ENCODE measurements around the gene LIMS2.

The LIMS2 gene

DNA sequence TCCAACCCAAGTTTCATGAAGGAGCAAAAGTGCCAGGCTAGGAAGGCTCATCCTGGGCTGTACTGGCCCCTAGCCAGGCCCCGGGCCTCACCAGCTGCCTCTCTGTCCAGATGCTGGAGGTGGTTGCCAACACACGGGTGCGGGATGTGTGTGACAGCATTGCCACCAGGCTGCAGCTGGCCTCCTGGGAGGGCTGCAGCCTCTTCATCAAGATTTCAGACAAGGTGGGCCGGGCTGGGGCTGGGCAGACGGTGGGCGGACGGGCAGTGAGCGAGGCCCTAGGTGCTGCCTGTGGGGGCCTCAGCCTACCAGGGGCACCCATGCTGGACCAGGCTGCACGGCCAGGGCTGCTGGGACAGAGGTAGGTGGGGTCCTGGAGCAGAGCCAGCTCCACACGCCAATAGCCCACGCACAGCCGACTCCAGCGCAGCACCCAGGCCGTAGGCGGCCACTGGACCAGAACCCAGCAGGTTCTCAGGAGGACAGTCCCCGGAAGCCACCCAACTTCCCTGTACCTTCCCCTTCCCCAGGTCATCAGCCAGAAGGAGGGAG, 41.2 kb downstream of the LIMS2 start:
- DNase-seq (ENCODE audit: low read depth in 3 of 3), result no peak

DNA sequence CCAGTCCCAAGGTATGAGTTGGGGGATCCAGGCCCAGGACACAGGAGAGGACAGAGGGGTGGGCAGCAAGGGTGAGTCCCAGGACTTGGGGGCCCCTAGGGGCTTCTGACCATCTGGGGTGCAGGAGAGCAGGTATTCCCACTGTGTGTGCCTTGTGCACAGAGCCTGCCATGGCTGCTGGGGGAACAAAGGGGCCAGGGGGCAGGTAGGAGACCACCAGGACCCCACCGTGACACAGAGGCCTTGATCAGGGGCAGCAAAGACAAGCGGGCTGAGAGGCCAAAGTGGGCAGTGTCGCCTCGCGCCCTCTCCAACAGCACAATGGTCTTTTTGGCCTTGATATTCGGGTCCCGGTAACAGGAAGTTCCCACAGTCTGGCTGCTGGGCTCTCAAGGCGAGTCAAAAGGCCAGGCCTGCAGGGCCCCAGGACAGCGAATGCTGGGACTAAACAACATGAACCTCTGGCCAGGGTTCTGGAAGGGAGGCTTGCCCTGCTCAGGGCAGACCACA, 41.7 kb downstream of the LIMS2 start:
- DNase-seq (ENCODE audit: low read depth in 3 of 3), result no peak

DNA sequence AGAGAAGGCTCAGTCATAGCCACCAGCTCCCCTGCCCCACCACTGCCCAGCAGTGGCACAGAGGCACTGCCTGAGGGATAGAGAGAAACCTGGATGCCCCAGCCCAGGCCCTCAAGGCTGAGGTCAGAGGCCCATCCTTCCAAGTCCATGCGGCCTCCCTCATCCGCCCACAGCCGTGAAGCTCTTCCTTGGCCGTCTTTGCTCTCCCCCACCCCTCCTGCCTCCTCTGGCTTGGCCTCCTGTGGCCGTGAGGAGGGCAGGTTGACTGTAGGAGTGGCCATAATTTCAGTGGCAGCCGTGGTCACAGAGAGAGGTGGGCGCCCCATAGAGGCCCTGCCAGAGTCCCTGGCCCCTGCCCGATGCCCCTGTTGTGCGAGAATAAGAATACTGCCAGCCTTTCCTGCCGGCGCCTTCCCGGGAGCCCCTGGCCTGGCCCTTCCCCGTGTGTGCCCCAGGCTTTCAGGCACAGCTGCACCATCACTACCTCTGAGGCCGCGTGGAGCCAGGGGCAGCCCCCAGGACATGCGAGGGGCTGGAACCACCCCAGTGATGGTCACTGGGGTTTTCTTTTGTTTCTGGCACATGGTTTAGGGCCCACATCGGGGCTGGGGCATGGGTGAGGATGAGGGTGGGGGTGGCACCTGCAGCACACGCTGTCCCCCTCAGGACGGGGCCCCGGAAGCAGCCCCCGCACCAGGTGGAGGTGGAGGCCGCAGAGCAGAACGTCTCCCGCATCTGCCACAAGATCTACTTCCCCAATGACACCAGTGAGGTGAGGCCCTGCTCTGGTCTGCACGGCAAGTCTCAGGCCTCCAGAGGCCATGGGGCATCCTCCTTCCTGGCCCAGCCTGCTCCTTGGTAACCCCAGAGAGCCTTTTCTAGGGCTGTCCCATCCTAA, 42.5 kb downstream of the LIMS2 start:
- DNase-seq (ENCODE audit: low read depth in 3 of 3), result no peak

DNA sequence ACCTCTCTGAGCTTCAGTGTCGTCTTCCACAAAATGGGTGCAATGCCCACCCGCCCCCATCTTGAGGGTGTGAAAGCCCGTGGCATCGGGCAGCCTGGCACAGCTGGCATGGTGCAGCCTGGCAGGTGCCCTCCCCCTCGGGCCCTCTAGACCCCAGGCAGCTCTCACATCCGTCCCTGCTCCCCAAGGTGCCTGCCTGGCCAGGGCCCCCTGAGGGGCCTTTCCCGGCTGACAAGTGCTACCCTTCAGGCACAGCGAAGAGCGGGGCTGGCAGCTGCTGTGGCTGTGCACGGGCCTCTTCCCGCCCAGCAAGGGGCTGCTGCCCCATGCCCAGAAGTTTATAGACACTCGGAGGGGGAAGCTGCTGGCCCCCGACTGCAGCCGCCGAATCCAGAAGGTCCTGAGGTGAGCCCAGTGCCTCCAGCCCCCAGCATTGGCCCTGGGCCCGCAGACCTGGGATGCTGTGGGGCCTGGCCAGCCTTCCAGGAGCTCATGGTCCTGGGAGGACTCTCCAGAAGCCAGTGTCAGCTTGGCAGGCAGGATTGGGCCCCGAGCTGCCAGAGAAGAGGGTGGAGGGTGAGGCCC, 43.2 kb downstream of the LIMS2 start:
- no peak for DNase-seq (ENCODE audit: low read depth in 3 of 3)

DNA sequence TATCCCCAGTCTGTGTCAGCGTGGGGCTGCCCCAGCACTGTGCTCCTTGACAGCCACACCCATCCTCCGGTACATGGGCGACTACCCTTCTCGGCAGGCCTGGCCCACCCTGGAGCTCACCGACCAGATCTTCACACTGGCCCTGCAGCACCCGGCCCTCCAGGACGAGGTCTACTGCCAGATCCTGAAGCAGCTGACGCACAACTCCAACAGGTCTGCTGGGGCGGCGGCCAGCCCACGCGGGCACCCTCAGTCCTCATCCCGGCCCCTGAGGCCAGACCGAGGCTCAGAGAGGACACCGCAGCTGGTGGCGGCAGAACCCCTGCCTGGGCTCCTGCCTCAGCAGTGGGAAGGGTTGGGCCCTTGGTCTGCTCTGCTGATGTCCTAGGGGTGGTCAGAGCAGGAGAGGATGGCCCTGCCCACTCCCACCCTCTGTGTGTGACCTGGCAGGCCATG, 43.8 kb downstream of the LIMS2 start:
- no peak for DNase-seq (ENCODE audit: low read depth in 3 of 3)

DNA sequence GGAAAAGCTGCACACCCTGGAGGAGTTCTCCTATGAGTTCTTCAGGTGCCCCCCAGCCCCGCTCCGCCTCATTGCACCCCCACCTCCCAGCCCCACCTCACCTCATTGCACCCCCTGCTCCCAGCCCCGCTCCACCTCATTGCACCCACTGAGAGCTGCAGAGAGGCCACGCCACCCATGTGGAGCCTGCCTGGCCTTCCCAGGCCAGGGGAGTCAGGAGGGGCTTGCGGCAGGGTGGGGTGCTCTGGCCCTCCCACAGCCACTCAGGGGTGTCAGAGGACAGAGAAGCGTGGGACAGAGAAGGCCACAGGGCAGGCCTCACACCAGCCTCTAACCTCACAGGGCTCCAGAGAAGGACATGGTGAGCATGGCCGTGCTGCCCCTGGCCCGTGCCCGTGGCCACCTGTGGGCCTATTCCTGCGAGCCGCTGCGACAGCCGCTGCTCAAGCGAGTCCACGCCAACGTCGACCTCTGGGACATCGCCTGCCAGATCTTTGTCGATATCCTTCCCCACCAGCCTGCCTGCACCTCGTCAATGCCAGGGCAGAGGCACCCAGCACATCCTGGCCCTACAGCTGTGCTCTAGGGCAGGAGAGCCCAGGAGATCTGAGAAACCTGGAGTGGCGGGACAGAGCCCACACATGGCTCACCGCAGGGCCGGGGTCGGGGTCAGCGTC, 44.3 kb downstream of the LIMS2 start:
- DNase-seq (ENCODE audit: low read depth in 3 of 3), result no peak

DNA sequence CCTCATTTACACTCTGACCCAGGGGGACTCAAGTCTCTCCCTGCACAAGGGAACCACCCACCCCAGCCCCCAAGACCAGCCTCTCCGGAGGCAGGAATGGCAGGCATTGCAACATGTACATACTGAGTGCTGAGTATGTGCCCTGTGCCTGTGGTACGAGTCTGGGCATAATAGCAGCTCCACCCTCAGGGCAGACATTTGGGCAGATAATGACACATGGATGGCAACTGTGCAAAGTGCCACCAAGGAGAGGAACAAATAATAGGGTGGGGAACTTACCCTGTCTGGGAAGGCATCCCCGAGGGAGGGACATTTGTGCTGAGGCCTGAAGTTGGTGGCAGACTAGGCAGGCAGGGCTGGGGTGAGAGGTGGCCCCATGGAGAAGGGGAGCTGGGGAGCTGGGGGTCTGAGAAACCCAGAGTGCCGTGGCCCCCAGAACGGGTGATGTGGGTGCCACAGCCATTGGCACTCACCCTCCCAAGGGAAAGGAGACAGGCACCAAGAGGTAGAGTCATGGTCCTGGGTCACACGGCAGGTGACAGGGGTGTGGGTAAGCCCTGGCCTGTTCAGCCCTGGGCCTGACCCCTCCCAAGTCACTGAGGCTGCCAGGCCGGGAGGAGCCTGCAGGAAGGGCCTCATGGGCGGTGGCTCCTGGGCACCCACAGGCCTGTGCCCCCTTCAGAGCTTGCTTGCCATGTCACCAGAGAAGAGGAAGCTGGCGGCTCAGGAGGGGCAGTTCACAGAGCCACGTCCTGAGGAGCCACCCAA, 45.0 kb downstream of the LIMS2 start:
- no peak for DNase-seq (ENCODE audit: low read depth in 3 of 3)

DNA sequence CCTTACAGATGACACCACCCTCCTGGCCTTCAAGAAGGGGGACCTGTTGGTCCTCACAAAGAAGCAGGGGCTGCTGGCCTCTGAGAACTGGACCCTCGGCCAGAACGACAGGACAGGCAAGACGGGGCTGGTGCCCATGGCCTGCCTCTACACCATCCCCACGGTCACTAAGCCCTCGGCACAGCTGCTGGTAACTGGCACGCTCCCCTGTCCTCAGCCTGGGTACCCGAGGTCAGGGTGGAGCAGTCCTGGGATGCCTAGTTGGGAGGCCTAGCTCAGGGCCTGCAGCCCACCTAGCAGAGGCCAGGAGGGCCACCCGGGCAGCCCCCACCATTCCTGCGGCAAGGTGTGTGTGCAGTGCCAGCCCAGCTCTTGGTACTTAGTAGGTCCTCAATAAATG, 45.7 kb downstream of the LIMS2 start:
- no peak for DNase-seq (ENCODE audit: low read depth in 3 of 3)

DNA sequence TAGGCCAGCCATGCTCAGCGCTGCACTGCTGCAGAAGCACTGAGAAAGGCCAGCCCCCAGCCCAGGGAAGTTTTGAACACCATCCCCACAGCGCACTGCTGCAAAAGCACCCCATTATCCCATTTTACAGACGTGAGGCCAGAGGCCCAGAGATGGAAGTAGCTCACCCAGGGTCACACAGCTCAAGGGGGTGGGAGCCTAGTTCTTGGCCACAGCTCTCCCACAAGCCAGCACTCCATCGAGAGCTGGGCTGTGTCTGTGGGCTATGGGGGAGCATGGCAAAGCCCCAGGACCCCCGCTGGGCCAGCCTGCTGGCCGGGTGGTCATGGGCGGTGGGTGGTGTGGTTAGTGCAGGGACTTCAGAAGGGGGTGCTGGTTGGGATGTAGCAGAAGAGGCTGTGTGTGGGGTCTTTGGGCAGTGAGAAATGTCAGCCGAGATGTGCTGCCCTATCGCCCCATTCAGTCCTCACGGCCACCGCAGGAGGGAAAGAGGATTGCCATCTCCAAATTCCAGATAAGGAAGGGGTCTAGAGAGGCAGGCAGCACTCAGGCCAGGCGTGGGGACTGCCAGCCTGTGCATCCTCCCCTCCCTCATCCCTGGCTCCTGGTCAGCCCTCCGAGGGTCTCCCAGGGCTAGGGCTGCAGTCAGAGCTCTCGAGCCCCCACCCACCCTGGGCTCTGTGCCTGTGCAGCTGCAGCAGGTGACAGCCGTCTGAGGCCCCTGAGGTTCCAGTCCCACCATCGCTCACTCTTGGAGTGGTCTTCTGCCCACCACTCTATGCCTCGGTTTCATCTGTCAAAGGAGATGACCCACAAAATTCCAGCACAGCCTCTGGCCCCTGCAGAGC, 46.3 kb downstream of the LIMS2 start:
- no peak for DNase-seq (ENCODE audit: low read depth in 3 of 3)

DNA sequence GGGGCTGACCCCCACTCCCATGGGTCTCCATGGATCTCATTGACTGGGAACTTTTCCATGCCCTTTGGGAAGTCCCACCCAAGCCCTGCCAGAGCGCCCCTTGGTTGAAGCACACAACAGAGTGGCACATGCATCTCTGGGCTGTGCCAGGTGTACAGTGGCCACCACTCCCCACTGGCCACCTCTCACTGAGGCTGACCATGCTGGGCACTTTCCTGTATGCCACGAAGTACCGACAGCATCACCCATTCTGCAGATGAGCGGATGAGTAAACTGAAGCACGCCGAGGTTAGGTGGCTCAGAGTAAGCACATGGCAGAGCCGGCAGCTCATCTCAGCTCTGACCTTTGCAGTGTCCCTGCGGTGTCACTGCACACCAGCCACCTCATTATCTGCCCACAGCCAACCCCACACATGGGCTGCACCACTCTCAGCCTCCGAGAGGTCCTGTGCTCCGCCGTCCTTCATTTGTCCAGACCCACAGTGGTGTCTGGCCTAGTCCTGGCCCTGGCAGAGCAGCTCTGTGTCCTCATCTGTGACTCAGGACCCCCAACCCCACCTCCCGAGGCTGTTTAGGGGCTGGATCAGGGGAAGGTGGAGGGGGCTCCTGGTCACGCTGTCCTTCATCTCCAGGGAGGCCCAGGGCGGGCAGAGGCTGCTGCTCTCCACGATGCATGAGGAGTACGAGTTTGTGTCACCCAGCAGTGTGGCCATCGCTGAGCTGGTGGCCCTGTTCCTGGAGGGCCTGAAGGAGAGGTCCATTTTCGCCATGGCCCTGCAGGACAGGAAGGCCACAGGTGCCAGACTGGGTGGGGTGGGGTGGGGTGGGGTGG, 47.4 kb downstream of the LIMS2 start:
- no peak for DNase-seq (ENCODE audit: low read depth in 3 of 3)

DNA sequence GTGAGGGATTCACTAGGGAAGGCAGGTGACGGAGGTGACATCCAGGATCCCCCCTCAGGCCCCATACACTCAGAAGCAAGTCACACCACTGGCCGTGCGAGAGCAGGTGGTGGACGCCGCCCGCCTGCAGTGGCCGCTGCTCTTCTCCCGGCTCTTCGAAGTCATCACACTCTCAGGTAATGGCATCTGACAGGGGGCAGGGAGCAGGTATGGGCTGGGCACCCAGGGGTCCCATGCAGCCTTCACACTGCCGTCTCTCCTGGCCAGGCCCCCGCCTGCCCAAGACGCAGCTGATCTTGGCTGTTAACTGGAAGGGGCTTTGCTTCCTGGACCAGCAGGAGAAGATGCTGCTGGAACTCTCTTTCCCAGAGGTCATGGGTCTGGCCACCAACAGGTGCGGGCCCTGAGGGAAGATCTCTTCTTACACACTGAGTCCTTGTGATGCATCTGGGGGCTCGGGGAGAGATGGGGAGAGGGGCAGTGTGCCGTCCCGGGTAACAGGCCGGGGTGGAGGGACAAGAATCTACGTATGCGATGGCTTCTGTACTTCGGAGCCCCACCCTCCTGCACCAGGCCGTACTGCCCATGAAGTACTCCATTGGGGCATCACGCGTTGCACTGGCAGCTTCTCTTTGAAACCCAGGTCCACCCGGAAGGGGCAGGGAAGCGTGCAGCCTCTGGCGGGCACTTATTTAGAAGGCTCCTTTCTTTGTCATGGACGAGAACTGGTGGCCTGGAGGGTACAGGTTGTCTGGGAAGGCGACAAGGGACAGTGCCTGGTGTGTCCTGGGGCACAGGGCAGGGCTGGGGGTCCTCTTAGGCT, 48.2 kb downstream of the LIMS2 start:
- DNase-seq (ENCODE audit: low read depth in 3 of 3), result no peak

DNA sequence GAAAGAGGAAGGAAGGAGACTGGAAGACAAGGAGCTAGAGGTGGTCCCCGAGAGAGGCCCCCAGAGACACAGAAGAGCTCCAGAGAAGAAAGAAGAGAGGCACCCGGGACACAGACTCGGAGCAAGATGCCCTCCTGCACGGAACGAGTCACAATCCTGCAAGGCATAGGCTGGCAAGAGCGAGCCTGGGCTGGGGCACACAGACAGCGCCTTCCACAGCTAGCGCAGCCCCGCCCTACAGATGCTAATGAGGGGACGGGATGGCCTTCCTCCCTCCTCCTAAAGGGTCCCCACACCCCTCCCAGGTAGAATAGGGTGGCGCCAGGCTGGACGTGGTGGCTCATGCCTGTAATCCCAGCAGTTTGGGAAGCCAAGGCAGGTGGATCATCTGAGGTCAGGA, 49.2 kb downstream of the LIMS2 start:
- DNase-seq (ENCODE audit: low read depth in 3 of 3), result no peak

DNA sequence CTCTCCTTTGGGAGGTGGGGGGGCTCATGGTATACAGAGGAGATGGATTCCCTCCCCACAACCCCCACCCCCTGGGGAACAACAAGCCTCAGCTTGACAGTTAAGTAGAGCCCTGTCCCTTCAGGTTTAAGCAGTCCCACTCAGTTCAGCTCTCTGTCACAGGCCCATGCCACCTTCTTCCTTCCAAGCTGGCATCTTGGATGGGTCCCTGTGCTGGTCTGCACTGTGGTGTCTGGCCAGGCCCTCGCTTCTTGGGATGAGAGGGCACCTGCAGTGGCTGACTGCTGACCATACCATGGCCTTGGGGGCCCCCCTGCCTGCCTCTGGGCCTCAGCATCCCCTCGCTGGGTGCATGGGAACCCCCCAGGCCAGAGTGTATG, 49.8 kb downstream of the LIMS2 start:
- DNase-seq (ENCODE audit: low read depth in 3 of 3), result no peak

DNA sequence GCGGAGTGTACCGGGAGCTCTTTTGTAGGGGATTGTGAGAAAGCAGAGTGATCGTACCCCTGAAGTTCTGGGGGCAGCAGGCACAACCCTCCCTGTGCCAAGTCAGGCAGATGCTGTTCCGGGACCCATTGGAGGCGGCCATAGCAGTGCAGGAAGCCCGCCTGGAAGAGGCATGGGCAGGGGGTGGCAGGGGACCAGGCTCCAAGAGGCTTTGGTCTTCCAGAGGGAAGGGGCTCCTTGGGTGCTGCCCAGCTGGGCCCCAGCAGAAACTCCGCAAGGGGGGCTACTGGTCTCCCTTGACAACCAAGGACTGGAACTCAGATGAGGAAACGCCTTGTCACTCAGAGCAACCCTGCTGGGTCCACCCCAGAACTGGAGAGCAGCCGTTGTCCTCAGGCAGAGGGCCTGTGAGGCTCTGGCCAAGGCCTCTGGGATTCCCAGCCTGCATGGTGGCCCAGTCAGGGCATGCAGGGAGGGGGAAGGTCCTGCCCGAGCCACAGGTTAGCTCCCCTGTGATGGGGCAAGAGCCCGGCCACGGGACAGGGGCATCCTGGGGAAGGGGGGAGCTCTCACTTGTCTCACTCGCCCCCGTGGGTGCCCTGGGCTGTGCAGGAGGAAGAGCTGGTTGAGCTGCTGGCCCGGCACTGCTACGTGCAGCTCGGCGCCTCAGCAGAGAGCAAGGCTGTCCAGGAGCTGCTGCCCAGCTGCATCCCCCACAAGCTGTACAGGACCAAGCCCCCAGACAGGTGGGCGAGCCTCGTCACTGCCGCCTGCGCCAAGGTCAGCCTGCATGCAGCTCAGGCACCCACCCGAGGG, 50.4 kb downstream of the LIMS2 start:
- no peak for DNase-seq (ENCODE audit: low read depth in 3 of 3)

DNA sequence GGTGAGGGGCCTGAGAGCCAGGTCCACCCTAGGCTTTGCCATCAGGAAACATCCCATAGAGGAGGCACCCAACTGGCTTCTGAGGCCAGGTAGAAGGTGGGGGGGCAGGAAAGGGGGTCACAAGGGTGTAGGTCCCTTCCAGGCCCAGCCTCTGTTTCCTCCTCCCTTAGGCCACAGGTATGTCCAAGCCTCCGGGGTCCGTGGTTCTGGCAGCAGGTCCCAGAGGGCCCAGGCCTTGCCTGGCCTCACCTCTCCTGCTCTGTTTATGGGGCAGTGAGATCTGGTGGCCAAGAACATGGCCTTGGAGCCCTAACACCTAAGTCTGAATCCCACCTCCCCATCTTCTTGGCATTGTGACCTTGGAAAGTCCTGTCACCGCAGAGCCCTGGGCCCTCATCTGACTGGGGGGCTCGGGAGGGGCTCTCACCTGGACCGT, 51.0 kb downstream of the LIMS2 start:
- no peak for DNase-seq (ENCODE audit: low read depth in 3 of 3)

DNA sequence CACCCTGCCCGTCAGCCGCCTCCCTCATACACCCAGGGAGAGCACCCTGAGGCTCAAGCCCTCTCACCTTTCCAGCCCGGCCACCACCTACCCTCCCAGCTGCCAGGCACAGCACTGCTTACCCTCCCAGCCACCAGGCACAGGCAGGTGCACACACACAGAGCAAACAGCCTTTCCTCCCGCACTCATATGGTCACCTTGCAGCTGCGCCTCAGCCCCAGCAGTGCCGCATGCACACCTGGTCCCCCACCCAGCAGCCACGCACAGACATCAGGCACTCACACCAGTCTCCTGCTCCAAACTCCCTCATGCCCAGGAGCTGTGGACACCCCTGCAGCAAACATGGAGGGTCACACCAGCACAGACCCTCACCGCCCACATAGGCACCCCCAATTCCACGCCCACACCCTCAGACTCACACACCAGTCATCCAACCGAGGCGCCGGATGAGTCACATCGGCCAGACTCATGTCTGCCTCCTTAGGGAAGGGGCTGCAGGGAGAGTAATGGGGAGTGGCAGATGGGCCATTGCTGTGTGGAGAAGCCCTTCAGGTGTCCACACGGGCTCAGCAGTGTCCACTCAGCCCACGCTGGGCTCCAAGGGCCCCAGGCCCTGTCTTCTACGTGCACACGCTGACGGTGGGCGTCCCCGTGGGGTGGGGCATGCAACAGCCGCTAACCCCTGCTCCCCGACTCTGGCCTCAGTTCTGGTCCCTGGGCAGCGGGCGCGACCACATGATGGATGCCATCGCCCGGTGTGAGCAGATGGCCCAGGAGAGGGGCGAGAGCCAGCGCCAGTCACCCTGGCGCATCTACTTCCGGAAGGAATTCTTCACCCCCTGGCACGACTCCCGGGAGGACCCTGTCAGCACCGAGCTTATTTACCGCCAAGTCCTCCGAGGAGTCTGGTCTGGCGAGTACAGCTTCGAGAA, 51.7 kb downstream of the LIMS2 start:
- no peak for DNase-seq (ENCODE audit: low read depth in 3 of 3)
